Measurements from ENCODE around the gene DCHS1. TPM values are rescaled to one million over a fixed set of nuclear protein-coding genes. Genes with fewer than 3 reads are reported as not detected.

DCHS1 gene
- total RNA-seq, 1 donor from 2014 or later: 0.35 TPM

GRCh38 chr11:6586434-6587359 lies 68.9 kb downstream of the DCHS1 start:
- H3K27ac Mint-ChIP-seq: no peak overlapping the region
- H3K4me3 Mint-ChIP-seq: no peak overlapping the region
- no peaks in the 10 kb centered on the region for H3K27me3 Mint-ChIP-seq
- H3K36me3 Mint-ChIP-seq (ENCODE audit: low read depth): peaks cover 37% of the 10 kb centered on the region
- H3K9me3 Mint-ChIP-seq: peaks cover 10% of the 10 kb centered on the region
- intact Hi-C loops (cut with micrococcal nuclease): no loop called here
- no peaks in the 10 kb centered on the region for H3K4me1 Mint-ChIP-seq
- DNase-seq: peak; percentile 53

DNA sequence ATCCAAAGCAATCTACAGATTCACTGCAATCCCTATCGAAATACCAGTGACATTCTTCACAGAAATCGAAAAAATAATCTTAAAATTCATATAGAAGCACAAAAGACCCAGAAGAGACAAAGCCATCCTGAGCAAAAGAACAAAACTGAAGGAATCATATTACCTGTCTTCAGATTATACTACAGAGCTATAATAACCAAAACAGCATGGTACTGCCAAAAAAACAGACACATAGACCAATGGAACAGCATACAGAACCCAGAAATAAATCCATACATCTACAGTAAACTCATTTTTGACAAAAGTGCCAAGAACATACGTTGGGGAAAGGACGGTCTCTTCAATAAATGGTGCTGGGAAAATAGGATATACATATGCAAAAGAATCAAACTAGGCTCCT lies 71.1 kb downstream of the DCHS1 start:
- intact Hi-C loops (cut with micrococcal nuclease): no loop called here
- Mint-ChIP-seq H3K4me3 (no peak overlapping the region), H3K9me3 (peaks cover 10% of the 10 kb centered on the region), H3K4me1 (no peaks in the 10 kb centered on the region), H3K36me3 (ENCODE audit: low read depth) (peaks cover 35% of the 10 kb centered on the region), H3K27me3 (no peaks in the 10 kb centered on the region), H3K27ac (no peak overlapping the region)
- no peak for DNase-seq

DNA sequence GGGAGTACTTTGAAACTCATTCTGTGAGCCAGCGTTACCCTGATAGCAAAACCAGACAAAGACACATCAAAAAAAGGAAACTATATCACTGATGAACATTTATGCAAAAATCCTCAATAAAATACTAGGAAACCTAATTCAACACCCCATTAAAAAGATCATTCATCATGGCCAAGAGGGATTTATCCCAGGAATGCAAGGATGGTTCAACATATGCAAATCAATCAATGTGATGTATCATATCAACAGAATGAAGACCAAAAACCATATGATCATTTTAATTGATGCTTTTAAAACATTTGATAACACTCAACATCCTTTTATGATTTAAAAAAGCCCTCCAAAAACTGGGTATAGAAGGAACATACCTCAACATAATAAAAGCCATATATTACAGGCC lies 72.0 kb downstream of the DCHS1 start:
- peak; percentile 11 for DNase-seq
- intact Hi-C loops (cut with micrococcal nuclease): no loop called here
- Mint-ChIP-seq H3K4me1 (no peaks in the 10 kb centered on the region), H3K4me3 (no peak overlapping the region), H3K27ac (no peak overlapping the region), H3K36me3 (ENCODE audit: low read depth) (peaks cover 35% of the 10 kb centered on the region), H3K9me3 (peaks cover 10% of the 10 kb centered on the region), H3K27me3 (no peaks in the 10 kb centered on the region)

GRCh38 chr11:6579681-6580080 lies 75.9 kb downstream of the DCHS1 start:
- Mint-ChIP-seq H3K36me3 (ENCODE audit: low read depth) (peaks cover 28% of the 10 kb centered on the region), H3K4me1 (no peaks in the 10 kb centered on the region), H3K27me3 (no peaks in the 10 kb centered on the region), H3K27ac (no peak overlapping the region), H3K9me3 (peaks cover 10% of the 10 kb centered on the region), H3K4me3 (no peak overlapping the region)
- intact Hi-C loops (cut with micrococcal nuclease): no loop called here
- no peak for DNase-seq

DNA sequence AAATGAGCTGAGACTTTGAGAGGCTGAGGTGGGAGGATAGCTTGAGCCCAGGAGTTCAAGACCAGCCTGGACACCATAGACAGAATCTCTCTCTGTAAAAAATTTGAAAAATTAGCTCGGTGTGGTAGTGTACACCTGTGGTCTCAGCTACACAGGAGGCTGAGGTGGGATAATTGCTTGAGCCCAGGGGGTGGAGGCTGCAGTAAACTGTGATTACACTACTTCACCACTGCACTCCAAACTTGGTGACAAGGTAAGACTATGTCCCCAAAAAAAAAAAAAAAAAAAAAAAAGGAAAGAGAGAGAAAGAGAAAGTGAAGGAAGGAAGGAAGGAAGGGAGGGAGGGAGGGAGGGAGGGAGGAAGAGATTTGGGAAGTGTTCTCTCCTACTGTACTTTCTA lies 77.5 kb downstream of the DCHS1 start:
- H3K27me3 Mint-ChIP-seq: no peaks in the 10 kb centered on the region

GRCh38 chr11:6576471-6577373 lies 78.9 kb downstream of the DCHS1 start:
- Mint-ChIP-seq H3K4me3 (no peak overlapping the region), H3K27ac (no peak overlapping the region), H3K4me1 (no peaks in the 10 kb centered on the region), H3K27me3 (no peaks in the 10 kb centered on the region), H3K36me3 (ENCODE audit: low read depth) (peaks cover 4% of the 10 kb centered on the region), H3K9me3 (no peaks in the 10 kb centered on the region)
- peak; percentile 49 for DNase-seq
- intact Hi-C loops (cut with micrococcal nuclease): no loop called here

More for the DNA sequence above, 77.5 kb downstream of the DCHS1 start:
- H3K4me3 Mint-ChIP-seq: no peak overlapping the region
- no peaks in the 10 kb centered on the region for H3K4me1 Mint-ChIP-seq
- DNase-seq: peak; percentile 28
- H3K9me3 Mint-ChIP-seq: peaks cover 3% of the 10 kb centered on the region
- H3K36me3 Mint-ChIP-seq (ENCODE audit: low read depth): peaks cover 15% of the 10 kb centered on the region
- intact Hi-C loops (cut with micrococcal nuclease): no loop called here
- no peak overlapping the region for H3K27ac Mint-ChIP-seq

DNA sequence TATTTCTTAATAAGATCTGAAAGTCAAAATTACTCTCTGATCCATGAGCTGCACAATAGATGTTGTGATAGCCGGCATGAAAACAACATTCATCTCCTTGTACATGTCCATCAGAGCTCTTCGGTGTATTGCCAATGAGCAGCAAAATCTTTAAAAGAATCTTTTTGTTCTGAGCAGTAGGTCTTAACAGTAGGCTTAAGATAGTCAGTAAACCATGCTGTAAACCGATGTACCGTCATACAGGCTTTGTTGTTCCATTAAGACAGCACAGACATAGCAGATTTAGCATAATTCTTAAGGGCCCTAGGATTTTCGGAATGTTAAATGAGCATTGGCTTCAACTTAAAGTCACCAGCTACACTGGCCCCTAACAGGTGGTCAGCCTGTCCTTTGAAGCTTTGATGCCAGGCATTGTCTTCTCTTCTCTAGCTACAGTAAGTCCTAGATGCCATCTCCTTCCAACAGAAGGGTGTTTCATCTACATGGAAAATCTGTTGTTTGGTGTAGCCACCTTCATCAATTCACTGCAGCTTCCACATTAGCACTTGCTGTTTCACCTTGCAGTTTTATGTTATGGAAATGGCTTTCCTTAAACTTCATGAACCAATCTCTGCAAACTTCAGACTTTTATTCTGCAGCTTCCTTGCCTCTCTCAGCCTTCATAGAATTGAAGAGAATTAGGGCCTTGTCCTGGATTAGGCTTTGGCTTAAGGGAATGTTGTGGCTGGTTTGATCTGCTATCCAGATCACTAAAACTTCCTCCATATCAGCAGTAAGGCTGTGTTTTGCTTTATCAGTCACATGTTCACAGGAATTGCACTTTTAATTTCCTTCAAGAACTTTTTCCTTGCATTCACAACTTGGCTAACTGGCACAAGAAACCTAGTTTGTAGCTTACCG lies 80.5 kb downstream of the DCHS1 start:
- H3K4me3 Mint-ChIP-seq: no peak overlapping the region
- no peak overlapping the region for H3K27ac Mint-ChIP-seq
- H3K9me3 Mint-ChIP-seq: no peaks in the 10 kb centered on the region
- DNase-seq: peak; percentile 37
- no peaks in the 10 kb centered on the region for H3K27me3 Mint-ChIP-seq
- intact Hi-C loops (cut with micrococcal nuclease): no loop called here
- H3K4me1 Mint-ChIP-seq: no peaks in the 10 kb centered on the region
- peaks cover under 1% of the 10 kb centered on the region for H3K36me3 Mint-ChIP-seq (ENCODE audit: low read depth)

- Mint-ChIP-seq H3K4me1 (peaks cover 8% of the 10 kb centered on the region), H3K4me3 (no peak overlapping the region), H3K27ac (no peak overlapping the region), H3K27me3 (no peaks in the 10 kb centered on the region), H3K9me3 (no peaks in the 10 kb centered on the region), H3K36me3 (ENCODE audit: low read depth) (peaks cover 2% of the 10 kb centered on the region)
- intact Hi-C loops (cut with micrococcal nuclease): no loop called here
- DNase-seq: no peak
Observed at GRCh38 chr11:6572215-6572614, 83.4 kb downstream of the DCHS1 start.

DNA sequence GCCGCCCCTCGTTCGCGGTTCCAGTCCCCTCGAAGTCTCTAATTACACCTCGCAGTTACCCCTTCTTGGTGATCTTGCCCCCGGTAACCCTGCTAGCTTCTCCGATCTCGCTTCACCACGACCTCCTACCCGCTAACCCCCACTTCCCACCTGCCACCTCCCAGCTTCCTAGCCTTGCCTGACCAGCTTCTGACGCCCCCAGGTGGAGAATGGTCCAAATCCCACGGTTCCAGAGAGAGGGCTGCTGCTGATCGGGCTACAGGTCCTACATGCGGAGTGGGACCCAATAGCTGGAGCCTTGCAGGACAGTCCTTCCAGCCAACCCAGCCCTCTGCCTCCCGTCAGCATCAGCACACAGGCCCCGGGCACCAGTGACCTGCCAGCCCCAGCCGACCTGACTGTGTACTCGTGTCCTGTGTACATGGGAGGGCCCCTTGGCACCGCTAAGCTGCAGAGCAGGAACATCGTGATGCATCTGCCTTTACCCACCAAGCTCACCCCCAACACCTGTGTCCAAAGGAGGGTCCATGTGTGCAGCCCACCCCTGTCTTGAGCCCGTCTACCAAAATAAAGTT lies 84.1 kb downstream of the DCHS1 start:
- Mint-ChIP-seq H3K36me3 (ENCODE audit: low read depth) (peaks cover 3% of the 10 kb centered on the region), H3K9me3 (no peaks in the 10 kb centered on the region), H3K27ac (no peak overlapping the region), H3K27me3 (no peaks in the 10 kb centered on the region), H3K4me3 (no peak overlapping the region), H3K4me1 (peaks cover 8% of the 10 kb centered on the region)
- intact Hi-C loops (cut with micrococcal nuclease): no loop called here
- no peak for DNase-seq

Other genes starting within 250 kb of the DCHS1 start
- gene APBB1, start 236.7 kb downstream of the DCHS1 start, total RNA-seq: 24.1 TPM in 2 replicates
- gene HPX, start 214.8 kb downstream of the DCHS1 start, total RNA-seq: not detected in 2 replicates
- 3.4 and 4.1 TPM in 2 replicates for gene TRIM3, start 181.9 kb downstream of the DCHS1 start, total RNA-seq
- 50.8 and 51.2 TPM in 2 replicates for gene ARFIP2, start 174.5 kb downstream of the DCHS1 start, total RNA-seq
- 41.3 and 47.4 TPM in 2 replicates for gene TIMM10B, start 174.3 kb downstream of the DCHS1 start, total RNA-seq
- 21.5 and 22.8 TPM in 2 replicates for gene DNHD1, start 158.5 kb downstream of the DCHS1 start, total RNA-seq
- gene RRP8, start 52.2 kb downstream of the DCHS1 start, total RNA-seq: 41.5 and 43.8 TPM in 2 replicates
- 89.6 and 92.4 TPM in 2 replicates for gene ILK, start 52.0 kb downstream of the DCHS1 start, total RNA-seq
- 140 and 141 TPM in 2 replicates for gene TAF10, start 43.6 kb downstream of the DCHS1 start, total RNA-seq
- gene TPP1, start 36.4 kb downstream of the DCHS1 start, total RNA-seq: 32.2 and 35.2 TPM in 2 replicates
- 135 and 146 TPM in 2 replicates for gene MRPL17, start 27.5 kb upstream of the DCHS1 start, total RNA-seq
- gene OR2AG2, start 116.2 kb upstream of the DCHS1 start, total RNA-seq: 0.62 and 0.70 TPM in 2 replicates
- not detected in 2 replicates for gene OR2AG1, start 127.2 kb upstream of the DCHS1 start, total RNA-seq
- gene OR6A2, start 143.9 kb upstream of the DCHS1 start, total RNA-seq: 0.35 and 0.50 TPM in 2 replicates
- gene OR10A5, start 189.9 kb upstream of the DCHS1 start, total RNA-seq: not detected in 2 replicates
- gene OR10A2, start 207.2 kb upstream of the DCHS1 start, total RNA-seq: not detected in 2 replicates
- not detected in 2 replicates for gene OR10A4, start 220.8 kb upstream of the DCHS1 start, total RNA-seq
- 0.36 and 0.72 TPM in 2 replicates for gene OR2D2, start 236.7 kb upstream of the DCHS1 start, total RNA-seq